C4-2B (cell line): ENCODE results near the gene MAJIN.

Experiments used
- CTCF ChIP-seq: fragments of 450-650 bp; conservative IDR thresholded peaks from 2 replicates; pipeline ENCODE4 v1.5.1; 2017; ENCODE audit warnings: mild to moderate bottlenecking
- ZFX ChIP-seq: fragments of 450-650 bp; IDR thresholded peaks from 2 replicates; pipeline ENCODE4 v1.6.1; 2017

GRCh38 chr11:64923151-64923661 is 48.7 kb downstream of the MAJIN start:
- TF ChIP-seq CTCF, result no peak
- no peak for TF ChIP-seq ZFX
